H1 (cell line): Measurements from ENCODE around the gene U2SURP. TPM values are rescaled to one million over a fixed set of nuclear protein-coding genes. Genes with fewer than 3 reads are reported as not detected.

Source experiments
- CTCF ChIA-PET: fragments of 300-600 bp; sonication (Branson Sonifier 250); formaldehyde crosslinking; loops from one replicate; lab custom pipeline; 2021; ENCODE audit not compliant: partially characterized antibody; lab: Charles Lee
- POLR2A ChIA-PET: fragments of 300-600 bp; sonication (Branson Sonifier 250); formaldehyde crosslinking; loops from one replicate; lab custom pipeline; 2021; ENCODE audit warnings: inconsistent platforms; ENCODE audit not compliant: partially characterized antibody; lab: Charles Lee
- DNase-seq, 2 experiments: peaks; one replicate each; pipeline versions ENCODE4 v3.0.0 to v3.0.0-alpha.2; 2010 to 2022; ENCODE audit warnings: low spot score in 2 of 2, low read depth in 1 of 2, mixed read lengths in 1 of 2
- FAIRE-seq: peaks from 2 replicates; lab custom pipeline; 2011; peaks lifted over from hg19 to GRCh38; lab: Jason Lieb, UNC
- H2AFZ ChIP-seq: 2 replicates; pipeline ENCODE4 v1.8.1; 2012; ENCODE audit warnings: low read length, inconsistent platforms
- H2AK5ac ChIP-seq: 2 replicates; pipeline ENCODE4 v1.6.1; 2013; ENCODE audit warnings: low read depth, low read length
- H2BK120ac ChIP-seq: replicated peaks from 2 replicates; pipeline ENCODE3; 2013; ENCODE audit warnings: low read depth, low read length, inconsistent platforms
- H2BK12ac ChIP-seq: 2 replicates; pipeline ENCODE4 v1.6.1; 2013; ENCODE audit warnings: low read depth, low read length
- H2BK15ac ChIP-seq: 2 replicates; pipeline ENCODE4 v1.6.1; 2013; ENCODE audit warnings: low read length
- H2BK20ac ChIP-seq: 2 replicates; pipeline ENCODE4 v1.6.1; 2013; ENCODE audit warnings: low read length
- H2BK5ac ChIP-seq: 2 replicates; pipeline ENCODE4 v1.6.1; 2013; ENCODE audit warnings: low read depth, low read length
- H3K14ac ChIP-seq: 2 replicates; pipeline ENCODE4 v1.6.1; 2013; ENCODE audit warnings: inconsistent platforms; ENCODE audit not compliant: insufficient read length
- H3K18ac ChIP-seq: 2 replicates; pipeline ENCODE4 v1.6.1; 2013; ENCODE audit warnings: low read length; ENCODE audit errors: extremely low read depth
- H3K23ac ChIP-seq: 2 replicates; pipeline ENCODE4 v1.6.1; 2013; ENCODE audit warnings: inconsistent platforms; ENCODE audit not compliant: insufficient read length
- H3K23me2 ChIP-seq: 2 replicates; pipeline ENCODE4 v1.6.1; 2013; ENCODE audit warnings: low read depth, low read length
- H3K27ac ChIP-seq: 2 replicates; pipeline ENCODE4 v1.6.1; 2011; ENCODE audit warnings: low read depth, low read length, inconsistent platforms
- H3K27me3 ChIP-seq, 4 experiments: replicated peaks in 1 of 4; 1 replicate in 1 of 4; 2 replicates in 3 of 4; pipeline versions ENCODE4 v1.6.1 to v1.8.1; 2011 to 2013; ENCODE audit warnings: low read length in 3 of 4, mild to moderate bottlenecking in 3 of 4, inconsistent platforms in 2 of 4, mixed read lengths in 2 of 4, moderate library complexity in 1 of 4; ENCODE audit not compliant: control insufficient read depth in 3 of 4, insufficient read depth in 3 of 4; ENCODE audit errors: extremely low read depth in 1 of 4
- H3K36me3 ChIP-seq, 4 experiments: 2 replicates each; pipeline versions ENCODE4 v1.6.1 to v1.8.1; 2011 to 2013; ENCODE audit warnings: mild to moderate bottlenecking in 4 of 4, low read length in 3 of 4, moderate library complexity in 2 of 4, control low read depth in 1 of 4, inconsistent platforms in 1 of 4; ENCODE audit not compliant: insufficient read depth in 4 of 4, control insufficient read depth in 2 of 4
- H3K4ac ChIP-seq: replicated peaks from 2 replicates; pipeline ENCODE3; 2013; ENCODE audit warnings: low read length, low read depth, mixed read lengths, inconsistent platforms; ENCODE audit not compliant: insufficient read length
- H3K4me1 ChIP-seq, 4 experiments: replicated peaks in 1 of 4; 1 replicate in 1 of 4; 2 replicates in 3 of 4; pipeline versions ENCODE4 v1.6.1 to v1.8.1; 2011 to 2013; ENCODE audit warnings: low read length in 3 of 4, inconsistent platforms in 2 of 4, mixed read lengths in 1 of 4; ENCODE audit not compliant: insufficient read depth in 4 of 4, control insufficient read depth in 3 of 4
- H3K4me2 ChIP-seq, 2 experiments: 2 replicates each; pipeline versions ENCODE4 v1.6.1 to v1.8.1; 2011 to 2013; ENCODE audit warnings: low read depth in 2 of 2, low read length in 2 of 2, control low read depth in 1 of 2, inconsistent platforms in 1 of 2, mild to moderate bottlenecking in 1 of 2; ENCODE audit not compliant: insufficient read depth in 1 of 2
- H3K4me3 ChIP-seq, 4 experiments: fragments of 200-600, 300-600 bp in 1 of 4; sonication (generic), shearing (Covaris generic), sonication (Bioruptor Twin) in 1 of 4; 2 replicates each; pipeline versions ENCODE4 v1.5.1 to v1.8.1; 2011 to 2016; ENCODE audit warnings: low read length in 4 of 4, low read depth in 3 of 4, control low read depth in 2 of 4, inconsistent platforms in 2 of 4, mild to moderate bottlenecking in 2 of 4, mixed read lengths in 1 of 4, moderate library complexity in 1 of 4; ENCODE audit not compliant: insufficient read depth in 2 of 4; ENCODE audit errors: extremely low read depth in 1 of 4
- H3K56ac ChIP-seq: replicated peaks from 2 replicates; pipeline ENCODE3; 2013; ENCODE audit warnings: low read depth, mild to moderate bottlenecking, mixed read lengths, low read length, inconsistent platforms; ENCODE audit not compliant: insufficient read length
- H3K79me1 ChIP-seq: 2 replicates; pipeline ENCODE4 v1.6.1; 2013; ENCODE audit warnings: low read depth, low read length, control low read depth
- H3K79me2 ChIP-seq, 2 experiments: 2 replicates each; pipeline versions ENCODE4 v1.6.1 to v1.8.1; 2012 to 2013; ENCODE audit warnings: low read length in 2 of 2, mild to moderate bottlenecking in 2 of 2, inconsistent platforms in 1 of 2; ENCODE audit not compliant: insufficient read depth in 2 of 2, control insufficient read depth in 1 of 2
- H3K9ac ChIP-seq, 4 experiments: replicated peaks in 1 of 4; 1 replicate in 1 of 4; 2 replicates in 3 of 4; pipeline versions ENCODE4 v1.6.1 to v1.8.1; 2011 to 2013; ENCODE audit warnings: low read depth in 3 of 4, low read length in 3 of 4, control low read depth in 2 of 4, mild to moderate bottlenecking in 2 of 4, moderate library complexity in 2 of 4, inconsistent platforms in 1 of 4; ENCODE audit errors: extremely low read depth in 1 of 4
- H3K9me3 ChIP-seq, 2 experiments: 2 replicates each; pipeline versions ENCODE4 v1.6.1 to v1.8.1; 2012 to 2013; ENCODE audit warnings: mild to moderate bottlenecking in 2 of 2, moderate library complexity in 2 of 2, control low read depth in 1 of 2, inconsistent platforms in 1 of 2, low read depth in 1 of 2, low read length in 1 of 2, mixed read lengths in 1 of 2; ENCODE audit not compliant: insufficient read depth in 2 of 2
- H4K20me1 ChIP-seq, 2 experiments: replicated peaks in 1 of 2; 2 replicates each; pipeline versions ENCODE3 to v1.8.1; 2011 to 2013; ENCODE audit warnings: inconsistent platforms in 2 of 2, low read length in 2 of 2, mild to moderate bottlenecking in 1 of 2; ENCODE audit not compliant: insufficient read depth in 2 of 2, control insufficient read depth in 1 of 2
- H4K5ac ChIP-seq: 2 replicates; pipeline ENCODE4 v1.6.1; 2013; ENCODE audit warnings: low read length, low read depth, mixed read lengths, inconsistent platforms; ENCODE audit not compliant: insufficient read length
- H4K8ac ChIP-seq: 2 replicates; pipeline ENCODE4 v1.8.0; 2013; ENCODE audit warnings: mild to moderate bottlenecking, moderate library complexity, low read length, inconsistent platforms; ENCODE audit not compliant: insufficient read depth; ENCODE audit errors: extremely low read depth
- H4K91ac ChIP-seq: replicated peaks from 2 replicates; pipeline ENCODE3; 2013; ENCODE audit warnings: low read length, mixed read lengths, inconsistent platforms; ENCODE audit not compliant: insufficient read length
- ATF3 ChIP-seq: IDR thresholded peaks from 2 replicates; pipeline ENCODE4 v1.6.1; 2011; ENCODE audit warnings: low read depth, mild to moderate bottlenecking, low read length; ENCODE audit not compliant: insufficient read depth
- BACH1 ChIP-seq: IDR thresholded peaks from 2 replicates; pipeline ENCODE4 v1.6.1; 2012; ENCODE audit warnings: low read length, improper control_type of control experiment
- CBX8 ChIP-seq: fragments of 300-800, 300-1000 bp; sonication (generic); IDR thresholded peaks from 2 replicates; pipeline ENCODE4 v1.7.1; 2016; ENCODE audit warnings: low read depth, low read length, borderline replicate concordance
- CHD1 ChIP-seq: IDR thresholded peaks from 2 replicates; pipeline ENCODE4 v1.6.1; 2012; ENCODE audit warnings: low read depth, low read length, improper control_type of control experiment
- CREB1 ChIP-seq: IDR thresholded peaks from 2 replicates; pipeline ENCODE4 v1.6.1; 2012; ENCODE audit warnings: inconsistent platforms
- GTF2F1 ChIP-seq: IDR thresholded peaks from 2 replicates; pipeline ENCODE4 v1.6.1; 2012; ENCODE audit warnings: low read depth, low read length, improper control_type of control experiment, borderline replicate concordance
- POLR2A ChIP-seq, 2 experiments: IDR thresholded peaks; 1 replicate in 1 of 2; 2 replicates in 1 of 2; pipeline ENCODE4 v1.6.1; 2011; ENCODE audit warnings: low read depth in 2 of 2, low read length in 2 of 2, mild to moderate bottlenecking in 2 of 2; ENCODE audit errors: control extremely low read depth in 1 of 2
- RFX5 ChIP-seq: IDR thresholded peaks from 2 replicates; pipeline ENCODE4 v1.6.1; 2011; ENCODE audit warnings: low read depth, low read length, improper control_type of control experiment, borderline replicate concordance
- RNF2 ChIP-seq: fragments of 200-900, 300-1000 bp; sonication (generic); IDR thresholded peaks from 2 replicates; pipeline ENCODE4 v1.7.1; 2016; ENCODE audit warnings: borderline replicate concordance, low read depth, mild to moderate bottlenecking, antibody characterized with exemption, low read length; ENCODE audit not compliant: poor library complexity, severe bottlenecking; ENCODE audit errors: missing control alignments
- SIRT6 ChIP-seq: IDR thresholded peaks from one replicate; pipeline ENCODE4 v1.7.1; 2012; ENCODE audit warnings: low read length, inconsistent platforms
- SP2 ChIP-seq: IDR thresholded peaks from 2 replicates; pipeline ENCODE4 v1.6.1; 2012; ENCODE audit warnings: mild to moderate bottlenecking, low read length, inconsistent platforms
- SP4 ChIP-seq: IDR thresholded peaks from 2 replicates; pipeline ENCODE4 v1.6.1; 2012; ENCODE audit warnings: low read length, inconsistent platforms
- WGBS, 2 experiments: shearing (Covaris generic) in 1 of 2; methylation state at CpG; one replicate each; pipeline versions ENCODE4 v1.1.6 to v1.1.7; 2013 to 2015; ENCODE audit warnings: low lambda C conversion rate in 2 of 2, mixed read lengths in 2 of 2, inconsistent platforms in 1 of 2, low coverage in 1 of 2, missing lambda C conversion rate in 1 of 2; ENCODE audit not compliant: insufficient replicate concordance in 2 of 2, insufficient coverage in 1 of 2, insufficient read length in 1 of 2; ENCODE audit errors: extremely low coverage in 1 of 2, missing lambda C conversion rate in 1 of 2; 5-methylcytosine and 5-hydroxymethylcytosine counted together
- polyA plus RNA-seq, 7 experiments: library from polyadenylated mRNA; depleted of rRNA in 3 of 7; stranded (reverse) in 5 of 7; unstranded in 2 of 7; fragments of >200 nt in 5 of 7; fragments of 200-250 nt in 2 of 7; gene quantifications; 1 replicate in 5 of 7; 2 replicates in 1 of 7; 4 replicates in 1 of 7; pipeline versions ENCODE4 v1.2.1 to v1.2.3, GENCODE V29; 2011 to 2013; ENCODE audit warnings: missing spikeins in 2 of 7, mixed read lengths in 2 of 7
- total RNA-seq: library from RNA; stranded (reverse); fragmentation: NEBNext Ultra II Directional; extraction: Animal tissue kit (Norgen Biotek cat#: 25700); gene quantifications from 2 replicates; pipeline ENCODE4 v1.2.1, GENCODE V29; 2021

The U2SURP gene
- total and polyA plus RNA-seq, 2 of the 8 experiments (the other 6 are each of a cell fraction or from before 2014, with no cell fraction given): 22.2 to 167 TPM

- no peak overlapping the region for H2BK15ac ChIP-seq
- peak overlapping the region; percentile 81 to 99 (median 90) for H3K4me3 ChIP-seq
- no peaks in the 10 kb centered on the region; the same call in 1 of the 2 replicates for H3K79me1 ChIP-seq
- 0 out of 2 replicates have a peak overlapping the region, but pooled peaks have one; percentile 9 for H3K18ac ChIP-seq
- H3K9me3 ChIP-seq: no peaks in the 10 kb centered on the region
- H4K91ac ChIP-seq: no peak overlapping the region
- H3K27ac ChIP-seq: peak overlapping the region; percentile 89
- no peak overlapping the region for H4K5ac ChIP-seq
- no peaks in the 10 kb centered on the region for H3K27me3 ChIP-seq
- no peaks in the 10 kb centered on the region for H3K36me3 ChIP-seq
- ChIA-PET POLR2A (interaction anchor here (0.7 to 3.2 kb wide), 20 partner anchors 9 to 422 kb away, joined by 3 to 25 read pairs (median 4); partner anchors contain the start of genes PAQR9 and TRPC1), CTCF (interaction anchor here (0.6 to 2.6 kb wide), 7 partner anchors 10 to 58 kb away, joined by 3 to 12 read pairs (median 4); no protein-coding TSS in a partner anchor)
- FAIRE-seq (no peak), DNase-seq (no peak)
- peak overlapping the region; percentile 98; the same call in 1 of the 2 replicates for H4K8ac ChIP-seq
- peak overlapping the region; percentile 97; the same call in 1 of the 2 replicates for H2BK5ac ChIP-seq
- peak overlapping the region; percentile 78 to 85 for H3K4me2 ChIP-seq
- peaks cover 46 to 62% of the 10 kb centered on the region in 2 experiments for H3K79me2 ChIP-seq
- H3K23ac ChIP-seq: no peak overlapping the region
- H2AFZ ChIP-seq: 0 out of 2 replicates have a peak overlapping the region, but pooled peaks have one; percentile 24
- H2BK20ac ChIP-seq: no peak overlapping the region
- H3K23me2 ChIP-seq: peaks cover 7% of the 10 kb centered on the region; the same call in 1 of the 2 replicates
- H3K14ac ChIP-seq: no peak overlapping the region
- peak overlapping the region; percentile 59 for H3K56ac ChIP-seq
- H3K4ac ChIP-seq: no peak overlapping the region
- peaks cover 0 to 4% (median 2%) of the 10 kb centered on the region in 4 experiments; a peak in 2 of 7 replicates for H3K4me1 ChIP-seq
- 4% methylated on average over 19 of the region's 19 CpGs; no CpG with 5 or more reads in 1 of the 2 experiments for WGBS, 2 experiments
- H2BK12ac ChIP-seq: no peak overlapping the region; the same call in 1 of the 2 replicates
- H4K20me1 ChIP-seq: peaks cover 3 to 6% of the 10 kb centered on the region in 2 experiments
- no peak overlapping the region for H2AK5ac ChIP-seq
- peak overlapping the region; percentile 89 to 98 (median 94) for H3K9ac ChIP-seq
- no peak overlapping the region for H2BK120ac ChIP-seq
- TF ChIP-seq ATF3: no peak
- TF ChIP-seq GTF2F1: no peak
- no peak for TF ChIP-seq SIRT6
- peak in 1 of 2 experiments; percentile 49; a peak in 1 of 3 replicates for TF ChIP-seq POLR2A (IDR thresholded peaks at IDR 0.05; ENCODE audit: control extremely low read depth in 1 of 2, low read depth in 2 of 2, low read length in 2 of 2)
- TF ChIP-seq SP4: no peak
- TF ChIP-seq CREB1: no peak
- no peak for TF ChIP-seq CHD1
- no peak for TF ChIP-seq RNF2
- no peak for TF ChIP-seq SP2
- no peak for TF ChIP-seq RFX5
- TF ChIP-seq CBX8: no peak
- no peak for TF ChIP-seq BACH1
Observed at GRCh38 chr3:143002083-143002712, 828 bp downstream of the U2SURP start.
